Caki2 (cell line): ENCODE data around the gene ETDA. TPM values are rescaled to one million over a fixed set of nuclear protein-coding genes. Genes with fewer than 3 reads are reported as not detected.

ENCODE experiments used
- total RNA-seq: library from RNA; depleted of rRNA; stranded (reverse); fragments of >200 nt; shearing (Covaris generic); gene quantifications from 2 replicates; pipeline ENCODE4 v1.2.3, GENCODE V29; 2014; ENCODE audit warnings: low replicate concordance; rRNA removed

ETDA gene
- total RNA-seq, 1 experiment from 2014 or later: not detected

Other genes with a start within 250 kb of the ETDA start
- gene RTL8B, start 229.5 kb upstream of the ETDA start, total RNA-seq: 8.2 and 14.2 TPM in 2 replicates
- gene RTL8C, start 219.7 kb upstream of the ETDA start, total RNA-seq: 43.8 and 45.1 TPM in 2 replicates
- 2.1 TPM in 1 of 2 replicates, not detected in the other for gene RTL8A, start 199.9 kb upstream of the ETDA start, total RNA-seq
- gene SMIM10L2B, start 153.3 kb upstream of the ETDA start, total RNA-seq: 2.1 and 3.5 TPM in 2 replicates
- gene ETDB, start 131.5 kb upstream of the ETDA start, total RNA-seq: not detected in 2 replicates
- not detected in 2 replicates for gene CT55, start 80.7 kb upstream of the ETDA start, total RNA-seq
- gene ETDC, start 57.4 kb downstream of the ETDA start, total RNA-seq: not detected in 2 replicates
- gene ZNF75D, start 92.0 kb downstream of the ETDA start, total RNA-seq: 2.6 and 3.3 TPM in 2 replicates
- 1.5 and 1.8 TPM in 2 replicates for gene ZNF449, start 92.7 kb downstream of the ETDA start, total RNA-seq
- 1.3 and 1.4 TPM in 2 replicates for gene SMIM10L2A, start 169.9 kb downstream of the ETDA start, total RNA-seq